HG03432 (cell line): ENCODE measurements around the gene FOXK2.
"Not testable (repeated sequence)": the region's sequence is repeated elsewhere in the genome, so short reads cannot be mapped to it uniquely, and the experiment has no call there.

ENCODE experiments used
- ATAC-seq: cut with Tn5 transposase; IDR thresholded peaks from one replicate; pipeline ENCODE4 v1.9.1; 2021; ENCODE audit warnings: mild to moderate bottlenecking, moderate library complexity; ENCODE audit not compliant: unreplicated experiment

FOXK2 gene

GRCh38 chr17:82528484-82529265, 9.1 kb downstream of the FOXK2 start:
- no peak for ATAC-seq

GRCh38 chr17:82529914-82530300, 10.4 kb downstream of the FOXK2 start:
- no peak for ATAC-seq

DNA sequence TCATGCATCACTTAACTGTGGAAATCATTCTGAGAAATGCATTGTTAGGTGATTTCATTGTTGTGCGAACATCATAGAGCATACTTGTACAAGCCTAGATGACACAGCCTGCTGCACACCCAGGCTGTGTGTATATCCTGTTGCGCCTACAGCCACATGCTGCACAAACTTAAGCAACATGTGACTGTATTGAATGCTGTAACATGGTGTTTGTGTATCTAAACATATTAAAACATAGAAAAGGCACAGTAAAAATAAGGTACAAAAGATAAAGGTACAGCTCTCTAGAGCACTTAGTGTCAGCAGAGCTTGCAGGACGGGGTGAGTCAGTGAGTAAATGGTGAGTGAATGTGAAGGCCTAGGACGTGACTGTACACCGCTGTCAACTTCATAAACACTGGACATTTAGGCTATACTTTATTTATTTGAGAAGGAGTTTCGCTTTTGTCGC, 11.9 kb downstream of the FOXK2 start:
- no peak for ATAC-seq

- no peak for ATAC-seq
Observed at GRCh38 chr17:82534401-82534812, 14.9 kb downstream of the FOXK2 start.

DNA sequence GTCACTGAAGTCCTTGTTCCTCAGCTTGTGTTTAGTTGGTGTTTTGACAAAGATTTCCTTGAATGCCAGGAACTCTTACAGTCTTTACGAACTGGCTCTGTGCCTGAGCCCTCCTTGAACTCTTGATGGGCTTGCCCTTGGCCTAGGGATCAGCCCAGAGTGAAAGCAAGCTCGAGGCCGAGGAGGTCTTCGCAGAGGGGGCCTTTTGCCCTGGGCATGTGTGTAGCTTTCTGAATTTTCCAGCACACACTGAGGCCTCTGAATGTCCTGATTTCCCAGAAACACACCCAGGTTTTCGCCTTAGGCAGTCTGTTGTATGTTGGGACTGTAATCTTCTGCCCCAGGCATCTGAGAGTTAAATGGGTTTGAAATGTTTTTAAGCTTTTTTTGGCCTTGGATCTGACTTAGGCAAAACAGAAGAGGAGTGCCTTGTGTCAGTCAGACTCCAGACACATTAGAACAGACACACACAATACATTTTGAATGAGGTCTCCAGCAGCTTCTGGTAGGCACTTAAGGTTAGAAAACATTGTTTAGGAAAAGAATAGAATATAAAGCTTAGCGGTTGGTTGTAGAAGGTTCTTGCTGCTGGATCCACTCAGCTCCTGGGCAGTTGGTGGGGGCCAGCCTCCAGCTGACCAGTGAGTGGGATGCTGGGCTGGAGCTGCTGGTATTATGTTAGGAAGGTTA, 17.1 kb downstream of the FOXK2 start:
- ATAC-seq, result no peak

DNA sequence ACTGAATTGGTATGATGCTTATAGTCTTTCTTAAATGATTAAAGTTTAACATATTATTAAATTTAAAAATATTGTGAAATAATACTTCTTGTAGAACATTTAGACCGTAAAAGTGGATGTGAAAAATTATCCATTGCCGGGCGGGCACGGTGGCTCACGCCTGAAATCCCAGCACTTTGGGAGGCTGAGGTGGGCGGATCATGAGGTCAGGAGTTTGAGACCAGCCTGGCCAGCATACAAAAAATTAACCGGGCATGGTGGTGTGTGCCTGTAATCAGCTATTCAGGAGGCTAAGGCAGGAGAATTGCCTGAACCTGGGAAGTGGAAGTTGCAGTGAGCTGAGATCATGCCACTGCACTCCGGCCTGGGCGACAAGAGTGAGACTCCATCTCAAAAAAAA, 17.7 kb downstream of the FOXK2 start:
- not testable (repeated sequence) for ATAC-seq

GRCh38 chr17:82539076-82539475, 19.5 kb downstream of the FOXK2 start:
- not testable (repeated sequence) for ATAC-seq

DNA sequence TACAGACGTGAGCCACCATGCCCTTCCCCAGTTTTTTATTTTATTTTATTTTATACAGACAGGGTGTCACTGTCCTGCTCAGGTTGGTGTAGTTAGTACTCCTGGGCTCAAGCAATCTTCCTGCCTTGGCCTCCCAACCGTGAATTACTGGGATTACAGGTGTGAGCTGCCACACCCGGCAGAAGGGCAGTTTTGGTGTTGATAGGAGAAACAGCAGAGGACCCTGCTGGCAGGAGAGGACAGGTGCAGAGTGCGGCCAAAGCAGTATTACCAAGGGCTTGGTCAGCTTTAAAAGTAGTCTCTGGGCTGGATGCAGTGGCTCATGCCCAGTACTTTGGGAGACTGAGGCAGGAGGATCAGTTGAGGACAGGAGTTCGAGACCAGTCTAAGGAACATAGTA, 22.9 kb downstream of the FOXK2 start:
- ATAC-seq, result no peak

DNA sequence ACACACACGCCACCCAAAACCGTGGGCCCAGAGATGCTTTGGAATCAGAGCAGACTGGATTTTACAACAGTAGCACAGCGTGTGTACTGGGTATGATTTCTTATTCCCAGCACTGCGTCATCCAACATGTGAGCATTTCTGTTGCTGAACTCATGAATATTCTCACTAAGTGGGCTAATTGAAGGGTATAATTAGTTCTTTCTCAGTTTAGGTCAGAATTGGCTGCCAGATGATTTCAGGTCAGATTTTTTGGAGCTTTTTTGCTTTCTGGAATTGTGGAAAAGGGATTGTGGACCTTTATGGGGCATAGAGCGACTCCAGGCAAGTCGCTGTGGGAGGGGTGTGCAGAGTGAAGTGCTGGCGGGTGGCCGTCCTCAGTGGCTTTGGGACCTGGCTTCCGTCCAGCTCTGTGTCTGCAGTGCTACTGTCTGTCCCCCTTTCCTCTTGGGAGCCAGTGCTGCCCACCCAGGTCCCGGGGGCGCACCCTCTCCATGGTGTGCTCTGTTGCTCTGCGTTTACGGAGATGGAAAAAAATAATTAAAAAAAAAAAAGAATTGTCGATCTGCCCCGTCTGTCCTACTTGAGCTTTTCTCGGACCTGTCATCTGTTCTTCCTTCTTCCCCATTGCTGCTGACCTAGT, 25.0 kb downstream of the FOXK2 start:
- ATAC-seq, result no peak

DNA sequence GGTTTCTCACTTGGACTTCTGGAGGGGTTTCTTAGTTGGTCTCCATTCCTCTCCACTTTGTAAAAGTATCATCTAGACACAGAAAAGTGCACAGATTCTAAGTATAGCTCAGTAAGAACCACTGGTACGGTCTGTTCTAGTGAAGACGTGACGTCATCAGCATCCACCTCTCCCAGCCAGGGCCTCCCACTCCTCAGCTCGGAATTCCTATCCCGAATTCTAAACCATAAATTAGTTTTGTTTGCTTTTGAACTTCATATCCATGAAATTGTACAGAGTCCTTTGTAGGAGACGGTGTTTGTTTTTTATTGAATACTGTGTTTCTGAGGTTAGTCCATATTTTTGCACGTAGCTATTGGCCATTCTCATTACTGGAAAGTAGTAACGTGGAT, 25.5 kb downstream of the FOXK2 start:
- ATAC-seq, result no peak

GRCh38 chr17:82547981-82548380, 28.4 kb downstream of the FOXK2 start:
- ATAC-seq, result no peak

DNA sequence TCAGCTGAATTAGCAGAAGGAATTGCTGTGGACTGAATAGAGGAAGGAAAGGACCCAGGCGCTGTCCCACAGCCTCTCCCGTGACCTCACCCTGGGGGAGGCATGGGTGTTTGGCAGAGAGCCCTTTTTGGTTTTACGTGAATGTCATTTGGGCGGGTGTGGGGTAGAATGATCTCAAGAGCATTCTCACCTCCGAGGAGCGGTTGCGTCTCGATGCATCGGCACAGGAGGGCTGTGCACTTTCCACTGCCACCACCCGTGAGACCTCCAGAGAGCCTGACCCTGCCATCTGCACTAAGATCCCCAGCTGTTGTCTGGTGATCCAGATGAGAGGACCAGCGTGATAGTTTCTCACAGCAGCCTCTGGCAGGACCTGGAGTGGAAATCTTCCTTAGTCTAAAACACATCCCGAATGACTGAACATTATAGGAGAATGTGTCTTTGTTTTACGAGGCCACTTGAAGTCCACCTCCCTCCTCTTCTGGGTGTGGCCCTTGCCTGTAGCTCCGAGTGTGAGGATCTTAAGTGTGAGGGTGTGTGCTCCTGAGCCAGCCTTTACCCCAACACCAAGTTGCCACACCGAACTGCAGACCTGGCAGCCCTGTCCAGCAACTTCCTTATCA, 29.3 kb downstream of the FOXK2 start:
- no peak for ATAC-seq

- peak; percentile 83 for ATAC-seq
Observed at GRCh38 chr17:82551779-82552457, 32.4 kb downstream of the FOXK2 start.

DNA sequence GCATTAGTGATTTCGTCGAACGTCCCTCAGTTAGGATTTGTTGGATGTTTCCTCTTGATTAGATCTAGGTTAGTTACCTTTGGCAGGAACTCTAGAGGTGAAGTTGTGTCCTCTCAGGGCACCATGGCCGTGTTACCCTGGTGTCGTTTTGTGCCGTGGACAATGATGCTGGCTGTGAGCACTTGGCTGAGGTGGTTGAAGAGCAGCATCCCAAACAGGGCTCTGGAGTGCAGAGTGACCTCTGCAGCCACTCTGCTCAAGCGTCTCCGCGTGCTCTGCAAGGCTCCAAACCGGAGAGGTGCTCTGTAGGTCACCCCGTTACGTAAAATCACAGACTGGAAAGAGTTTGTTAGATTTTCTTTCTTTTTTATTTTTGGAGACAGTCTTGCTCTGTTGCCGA, 33.0 kb downstream of the FOXK2 start:
- no peak for ATAC-seq

- ATAC-seq, result no peak
Observed at GRCh38 chr17:82553210-82553930, 33.8 kb downstream of the FOXK2 start.

- ATAC-seq, result not testable (repeated sequence)
Observed at GRCh38 chr17:82557510-82557909, 38.0 kb downstream of the FOXK2 start.

GRCh38 chr17:82559566-82560251, 40.2 kb downstream of the FOXK2 start:
- no peak for ATAC-seq

GRCh38 chr17:82560252-82560642, 40.7 kb downstream of the FOXK2 start:
- ATAC-seq, result no peak

DNA sequence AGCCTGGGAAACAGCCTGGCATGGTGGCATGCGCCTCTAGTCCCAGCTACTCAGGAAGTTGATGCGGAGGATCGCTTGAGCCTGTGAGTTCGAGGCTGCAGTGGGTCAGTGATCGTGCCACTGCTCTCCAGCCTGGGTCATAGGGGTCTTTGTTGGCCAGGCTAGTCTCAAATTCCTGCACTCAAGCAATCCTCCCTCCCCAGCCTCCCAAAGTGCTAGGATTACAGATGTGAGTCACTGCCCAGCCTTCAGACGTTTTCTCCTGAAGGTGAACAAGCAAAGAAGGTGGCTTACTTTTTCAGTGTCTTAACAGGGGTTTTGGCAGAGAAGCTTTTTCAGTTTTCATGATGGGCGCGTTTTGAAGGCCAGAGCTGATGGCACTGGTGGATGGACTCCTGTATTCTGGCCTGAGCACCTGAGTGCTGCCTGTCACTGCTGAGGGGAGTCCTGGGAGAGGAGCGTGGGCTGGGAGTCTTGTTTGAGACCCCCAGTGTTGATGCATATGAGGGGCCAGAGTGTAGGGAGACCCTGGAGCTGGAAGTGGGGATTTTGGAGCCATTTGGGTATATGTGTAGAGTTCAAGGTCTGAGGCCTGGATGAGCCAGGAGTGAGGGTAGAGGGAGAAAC, 41.4 kb downstream of the FOXK2 start:
- no peak for ATAC-seq
